H1 (cell line): ENCODE data around the gene OLFM1. TPM values are rescaled to one million over a fixed set of nuclear protein-coding genes. Genes with fewer than 3 reads are reported as not detected.

Experiments used
- CTCF ChIA-PET: fragments of 300-600 bp; sonication (Branson Sonifier 250); formaldehyde crosslinking; loops from one replicate; lab custom pipeline; 2021; ENCODE audit not compliant: partially characterized antibody; lab: Charles Lee
- POLR2A ChIA-PET: fragments of 300-600 bp; sonication (Branson Sonifier 250); formaldehyde crosslinking; loops from one replicate; lab custom pipeline; 2021; ENCODE audit warnings: inconsistent platforms; ENCODE audit not compliant: partially characterized antibody; lab: Charles Lee
- DNase-seq, 2 experiments: peaks; one replicate each; pipeline versions ENCODE4 v3.0.0 to v3.0.0-alpha.2; 2010 to 2022; ENCODE audit warnings: low spot score in 2 of 2, low read depth in 1 of 2, mixed read lengths in 1 of 2
- FAIRE-seq: peaks from 2 replicates; lab custom pipeline; 2011; peaks lifted over from hg19 to GRCh38; lab: Jason Lieb, UNC
- H2AFZ ChIP-seq: 2 replicates; pipeline ENCODE4 v1.8.1; 2012; ENCODE audit warnings: low read length, inconsistent platforms
- H2AK5ac ChIP-seq: 2 replicates; pipeline ENCODE4 v1.6.1; 2013; ENCODE audit warnings: low read depth, low read length
- H2BK120ac ChIP-seq: replicated peaks from 2 replicates; pipeline ENCODE3; 2013; ENCODE audit warnings: low read depth, low read length, inconsistent platforms
- H2BK12ac ChIP-seq: 2 replicates; pipeline ENCODE4 v1.6.1; 2013; ENCODE audit warnings: low read depth, low read length
- H2BK15ac ChIP-seq: 2 replicates; pipeline ENCODE4 v1.6.1; 2013; ENCODE audit warnings: low read length
- H2BK20ac ChIP-seq: 2 replicates; pipeline ENCODE4 v1.6.1; 2013; ENCODE audit warnings: low read length
- H2BK5ac ChIP-seq: 2 replicates; pipeline ENCODE4 v1.6.1; 2013; ENCODE audit warnings: low read depth, low read length
- H3K14ac ChIP-seq: 2 replicates; pipeline ENCODE4 v1.6.1; 2013; ENCODE audit warnings: inconsistent platforms; ENCODE audit not compliant: insufficient read length
- H3K18ac ChIP-seq: 2 replicates; pipeline ENCODE4 v1.6.1; 2013; ENCODE audit warnings: low read length; ENCODE audit errors: extremely low read depth
- H3K23ac ChIP-seq: 2 replicates; pipeline ENCODE4 v1.6.1; 2013; ENCODE audit warnings: inconsistent platforms; ENCODE audit not compliant: insufficient read length
- H3K23me2 ChIP-seq: 2 replicates; pipeline ENCODE4 v1.6.1; 2013; ENCODE audit warnings: low read depth, low read length
- H3K27ac ChIP-seq: 2 replicates; pipeline ENCODE4 v1.6.1; 2011; ENCODE audit warnings: low read depth, low read length, inconsistent platforms
- H3K27me3 ChIP-seq, 4 experiments: replicated peaks in 1 of 4; 1 replicate in 1 of 4; 2 replicates in 3 of 4; pipeline versions ENCODE4 v1.6.1 to v1.8.1; 2011 to 2013; ENCODE audit warnings: low read length in 3 of 4, mild to moderate bottlenecking in 3 of 4, inconsistent platforms in 2 of 4, mixed read lengths in 2 of 4, moderate library complexity in 1 of 4; ENCODE audit not compliant: control insufficient read depth in 3 of 4, insufficient read depth in 3 of 4; ENCODE audit errors: extremely low read depth in 1 of 4
- H3K36me3 ChIP-seq, 4 experiments: 2 replicates each; pipeline versions ENCODE4 v1.6.1 to v1.8.1; 2011 to 2013; ENCODE audit warnings: mild to moderate bottlenecking in 4 of 4, low read length in 3 of 4, moderate library complexity in 2 of 4, control low read depth in 1 of 4, inconsistent platforms in 1 of 4; ENCODE audit not compliant: insufficient read depth in 4 of 4, control insufficient read depth in 2 of 4
- H3K4ac ChIP-seq: replicated peaks from 2 replicates; pipeline ENCODE3; 2013; ENCODE audit warnings: low read length, low read depth, mixed read lengths, inconsistent platforms; ENCODE audit not compliant: insufficient read length
- H3K4me1 ChIP-seq, 4 experiments: replicated peaks in 1 of 4; 1 replicate in 1 of 4; 2 replicates in 3 of 4; pipeline versions ENCODE4 v1.6.1 to v1.8.1; 2011 to 2013; ENCODE audit warnings: low read length in 3 of 4, inconsistent platforms in 2 of 4, mixed read lengths in 1 of 4; ENCODE audit not compliant: insufficient read depth in 4 of 4, control insufficient read depth in 3 of 4
- H3K4me2 ChIP-seq, 2 experiments: 2 replicates each; pipeline versions ENCODE4 v1.6.1 to v1.8.1; 2011 to 2013; ENCODE audit warnings: low read depth in 2 of 2, low read length in 2 of 2, control low read depth in 1 of 2, inconsistent platforms in 1 of 2, mild to moderate bottlenecking in 1 of 2; ENCODE audit not compliant: insufficient read depth in 1 of 2
- H3K4me3 ChIP-seq, 4 experiments: fragments of 200-600, 300-600 bp in 1 of 4; sonication (generic), shearing (Covaris generic), sonication (Bioruptor Twin) in 1 of 4; 2 replicates each; pipeline versions ENCODE4 v1.5.1 to v1.8.1; 2011 to 2016; ENCODE audit warnings: low read length in 4 of 4, low read depth in 3 of 4, control low read depth in 2 of 4, inconsistent platforms in 2 of 4, mild to moderate bottlenecking in 2 of 4, mixed read lengths in 1 of 4, moderate library complexity in 1 of 4; ENCODE audit not compliant: insufficient read depth in 2 of 4; ENCODE audit errors: extremely low read depth in 1 of 4
- H3K56ac ChIP-seq: replicated peaks from 2 replicates; pipeline ENCODE3; 2013; ENCODE audit warnings: low read depth, mild to moderate bottlenecking, mixed read lengths, low read length, inconsistent platforms; ENCODE audit not compliant: insufficient read length
- H3K79me1 ChIP-seq: 2 replicates; pipeline ENCODE4 v1.6.1; 2013; ENCODE audit warnings: low read depth, low read length, control low read depth
- H3K79me2 ChIP-seq, 2 experiments: 2 replicates each; pipeline versions ENCODE4 v1.6.1 to v1.8.1; 2012 to 2013; ENCODE audit warnings: low read length in 2 of 2, mild to moderate bottlenecking in 2 of 2, inconsistent platforms in 1 of 2; ENCODE audit not compliant: insufficient read depth in 2 of 2, control insufficient read depth in 1 of 2
- H3K9ac ChIP-seq, 4 experiments: replicated peaks in 1 of 4; 1 replicate in 1 of 4; 2 replicates in 3 of 4; pipeline versions ENCODE4 v1.6.1 to v1.8.1; 2011 to 2013; ENCODE audit warnings: low read depth in 3 of 4, low read length in 3 of 4, control low read depth in 2 of 4, mild to moderate bottlenecking in 2 of 4, moderate library complexity in 2 of 4, inconsistent platforms in 1 of 4; ENCODE audit errors: extremely low read depth in 1 of 4
- H3K9me3 ChIP-seq, 2 experiments: 2 replicates each; pipeline versions ENCODE4 v1.6.1 to v1.8.1; 2012 to 2013; ENCODE audit warnings: mild to moderate bottlenecking in 2 of 2, moderate library complexity in 2 of 2, control low read depth in 1 of 2, inconsistent platforms in 1 of 2, low read depth in 1 of 2, low read length in 1 of 2, mixed read lengths in 1 of 2; ENCODE audit not compliant: insufficient read depth in 2 of 2
- H4K20me1 ChIP-seq, 2 experiments: replicated peaks in 1 of 2; 2 replicates each; pipeline versions ENCODE3 to v1.8.1; 2011 to 2013; ENCODE audit warnings: inconsistent platforms in 2 of 2, low read length in 2 of 2, mild to moderate bottlenecking in 1 of 2; ENCODE audit not compliant: insufficient read depth in 2 of 2, control insufficient read depth in 1 of 2
- H4K5ac ChIP-seq: 2 replicates; pipeline ENCODE4 v1.6.1; 2013; ENCODE audit warnings: low read length, low read depth, mixed read lengths, inconsistent platforms; ENCODE audit not compliant: insufficient read length
- H4K8ac ChIP-seq: 2 replicates; pipeline ENCODE4 v1.8.0; 2013; ENCODE audit warnings: mild to moderate bottlenecking, moderate library complexity, low read length, inconsistent platforms; ENCODE audit not compliant: insufficient read depth; ENCODE audit errors: extremely low read depth
- H4K91ac ChIP-seq: replicated peaks from 2 replicates; pipeline ENCODE3; 2013; ENCODE audit warnings: low read length, mixed read lengths, inconsistent platforms; ENCODE audit not compliant: insufficient read length
- BACH1 ChIP-seq: IDR thresholded peaks from 2 replicates; pipeline ENCODE4 v1.6.1; 2012; ENCODE audit warnings: low read length, improper control_type of control experiment
- FOSL1 ChIP-seq: IDR thresholded peaks from 2 replicates; pipeline ENCODE4 v1.6.1; 2011; ENCODE audit warnings: mild to moderate bottlenecking, low read depth, low read length, moderate library complexity; ENCODE audit not compliant: insufficient read depth
- HDAC2 ChIP-seq, 2 experiments: fragments of 300-600 bp in 1 of 2; sonication (generic) in 1 of 2; IDR thresholded peaks; 2 replicates each; pipeline ENCODE4 v1.6.1; 2011 to 2012; ENCODE audit warnings: low read depth in 2 of 2, low read length in 2 of 2, mild to moderate bottlenecking in 2 of 2, moderate library complexity in 2 of 2, borderline replicate concordance in 1 of 2, inconsistent platforms in 1 of 2
- JUN ChIP-seq: IDR thresholded peaks from 2 replicates; pipeline ENCODE4 v1.6.1; 2011; ENCODE audit warnings: low read depth, mild to moderate bottlenecking, improper control_type of control experiment, low read length
- KDM1A ChIP-seq: fragments of 200-600, 300-600 bp; sonication (generic); IDR thresholded peaks from 2 replicates; pipeline ENCODE4 v1.7.1; 2016; ENCODE audit warnings: mild to moderate bottlenecking, low read length, borderline replicate concordance
- KDM4A ChIP-seq: IDR thresholded peaks from one replicate; pipeline ENCODE4 v1.7.1; 2012; ENCODE audit warnings: low read depth, mild to moderate bottlenecking, moderate library complexity, low read length, inconsistent platforms; ENCODE audit not compliant: severe bottlenecking
- RFX5 ChIP-seq: IDR thresholded peaks from 2 replicates; pipeline ENCODE4 v1.6.1; 2011; ENCODE audit warnings: low read depth, low read length, improper control_type of control experiment, borderline replicate concordance
- SAP30 ChIP-seq: fragments of 300-600 bp; sonication (generic); IDR thresholded peaks from 2 replicates; pipeline ENCODE4 v1.7.1; 2012; ENCODE audit warnings: low read length, moderate library complexity, mild to moderate bottlenecking, inconsistent platforms; ENCODE audit not compliant: insufficient read depth, insufficient replicate concordance
- SIX5 ChIP-seq: IDR thresholded peaks from 2 replicates; pipeline ENCODE4 v1.6.1; 2011; ENCODE audit warnings: mild to moderate bottlenecking, low read depth, low read length
- SUZ12 ChIP-seq: fragments of 200-600 bp; sonication (generic); IDR thresholded peaks from 2 replicates; pipeline ENCODE4 v1.6.1; 2012; ENCODE audit warnings: mild to moderate bottlenecking, inconsistent platforms, low read length, moderate library complexity, mixed read lengths
- TCF12 ChIP-seq: IDR thresholded peaks from 2 replicates; pipeline ENCODE4 v1.6.1; 2011; ENCODE audit warnings: low read depth, mild to moderate bottlenecking, low read length
- WGBS, 2 experiments: shearing (Covaris generic) in 1 of 2; methylation state at CpG; one replicate each; pipeline versions ENCODE4 v1.1.6 to v1.1.7; 2013 to 2015; ENCODE audit warnings: low lambda C conversion rate in 2 of 2, mixed read lengths in 2 of 2, inconsistent platforms in 1 of 2, low coverage in 1 of 2, missing lambda C conversion rate in 1 of 2; ENCODE audit not compliant: insufficient replicate concordance in 2 of 2, insufficient coverage in 1 of 2, insufficient read length in 1 of 2; ENCODE audit errors: extremely low coverage in 1 of 2, missing lambda C conversion rate in 1 of 2; 5-methylcytosine and 5-hydroxymethylcytosine counted together
- polyA plus RNA-seq, 7 experiments: library from polyadenylated mRNA; depleted of rRNA in 3 of 7; stranded (reverse) in 5 of 7; unstranded in 2 of 7; fragments of >200 nt in 5 of 7; fragments of 200-250 nt in 2 of 7; gene quantifications; 1 replicate in 5 of 7; 2 replicates in 1 of 7; 4 replicates in 1 of 7; pipeline versions ENCODE4 v1.2.1 to v1.2.3, GENCODE V29; 2011 to 2013; ENCODE audit warnings: missing spikeins in 2 of 7, mixed read lengths in 2 of 7
- total RNA-seq: library from RNA; stranded (reverse); fragmentation: NEBNext Ultra II Directional; extraction: Animal tissue kit (Norgen Biotek cat#: 25700); gene quantifications from 2 replicates; pipeline ENCODE4 v1.2.1, GENCODE V29; 2021
- TF ChIP-seq, protein P1 (sequence below): IDR thresholded peaks from 2 replicates; pipeline ENCODE4 v1.6.1; 2012; ENCODE audit warnings: low read length, inconsistent platforms

OLFM1 gene
- total and polyA plus RNA-seq, 2 of the 8 experiments (the other 6 are each of a cell fraction or from before 2014, with no cell fraction given): 53.0 to 53.4 TPM

- Histone ChIP-seq H3K79me2 (no peaks in the 10 kb centered on the region), H3K9me3 (no peaks in the 10 kb centered on the region), H4K20me1 (no peaks in the 10 kb centered on the region), H3K4me1 (peaks cover 0 to 3% (median 0%) of the 10 kb centered on the region in 4 experiments; a peak in 1 of 7 replicates), H3K56ac (no peak overlapping the region), H3K4ac (no peak overlapping the region), H4K8ac (no peak overlapping the region), H4K91ac (no peak overlapping the region), H3K18ac (no peak overlapping the region), H3K79me1 (no peaks in the 10 kb centered on the region), H3K23me2 (no peaks in the 10 kb centered on the region), H4K5ac (no peak overlapping the region), H2BK120ac (no peak overlapping the region), H3K27me3 (no peaks in the 10 kb centered on the region), H2AK5ac (no peak overlapping the region), H3K36me3 (no peaks in the 10 kb centered on the region), H3K4me3 (no peak overlapping the region), H2BK5ac (no peak overlapping the region), H2BK12ac (no peak overlapping the region), H3K23ac (no peak overlapping the region), H3K14ac (no peak overlapping the region), H3K4me2 (no peak overlapping the region), H3K9ac (no peak overlapping the region), H3K27ac (no peak overlapping the region), H2BK20ac (no peak overlapping the region), H2AFZ (no peak overlapping the region), H2BK15ac (no peak overlapping the region)
- 94% methylated on average over 11 of the region's 11 CpGs; no CpG with 5 or more reads in 1 of the 2 experiments for WGBS, 2 experiments
- peak in 1 of 2 experiments; percentile 7 for DNase-seq
- ChIA-PET POLR2A (interaction anchor here (1.0 kb wide), 1 partner anchor 27 kb away, joined by 3 read pairs; no protein-coding TSS in a partner anchor), CTCF (interaction anchor here (1.3 kb wide), 1 partner anchor 13 kb away, joined by 3 read pairs; no protein-coding TSS in a partner anchor)
- no peak for FAIRE-seq
- TF ChIP-seq SUZ12: no peak
- TF ChIP-seq BACH1: no peak
- TF ChIP-seq SAP30: no peak
- no peak for TF ChIP-seq HDAC2 (IDR thresholded peaks at IDR 0.05; ENCODE audit: borderline replicate concordance in 1 of 2, low read depth in 2 of 2, low read length in 2 of 2)
- TF ChIP-seq FOSL1: no peak
- TF ChIP-seq RFX5: no peak
- no peak for TF ChIP-seq KDM1A
- TF ChIP-seq, protein P1, sequence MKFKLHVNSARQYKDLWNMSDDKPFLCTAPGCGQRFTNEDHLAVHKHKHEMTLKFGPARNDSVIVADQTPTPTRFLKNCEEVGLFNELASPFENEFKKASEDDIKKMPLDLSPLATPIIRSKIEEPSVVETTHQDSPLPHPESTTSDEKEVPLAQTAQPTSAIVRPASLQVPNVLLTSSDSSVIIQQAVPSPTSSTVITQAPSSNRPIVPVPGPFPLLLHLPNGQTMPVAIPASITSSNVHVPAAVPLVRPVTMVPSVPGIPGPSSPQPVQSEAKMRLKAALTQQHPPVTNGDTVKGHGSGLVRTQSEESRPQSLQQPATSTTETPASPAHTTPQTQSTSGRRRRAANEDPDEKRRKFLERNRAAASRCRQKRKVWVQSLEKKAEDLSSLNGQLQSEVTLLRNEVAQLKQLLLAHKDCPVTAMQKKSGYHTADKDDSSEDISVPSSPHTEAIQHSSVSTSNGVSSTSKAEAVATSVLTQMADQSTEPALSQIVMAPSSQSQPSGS: no peak
- TF ChIP-seq TCF12: no peak
- no peak for TF ChIP-seq SIX5
- TF ChIP-seq JUN: no peak
- TF ChIP-seq KDM4A: no peak
These were observed 44.1 kb upstream of the OLFM1 start for GRCh38 chr9:135043345-135043744.
